DMS114 treated with DMSO at 0.1 percent for 48 hours (cell line): ENCODE data around the gene ZNF580.

ENCODE experiments used
- DNase-seq: peaks from one replicate; lab custom pipeline; 2025; ENCODE audit not compliant: unreplicated experiment; lab: John Stamatoyannopoulos, UW

ZNF580 gene

DNA sequence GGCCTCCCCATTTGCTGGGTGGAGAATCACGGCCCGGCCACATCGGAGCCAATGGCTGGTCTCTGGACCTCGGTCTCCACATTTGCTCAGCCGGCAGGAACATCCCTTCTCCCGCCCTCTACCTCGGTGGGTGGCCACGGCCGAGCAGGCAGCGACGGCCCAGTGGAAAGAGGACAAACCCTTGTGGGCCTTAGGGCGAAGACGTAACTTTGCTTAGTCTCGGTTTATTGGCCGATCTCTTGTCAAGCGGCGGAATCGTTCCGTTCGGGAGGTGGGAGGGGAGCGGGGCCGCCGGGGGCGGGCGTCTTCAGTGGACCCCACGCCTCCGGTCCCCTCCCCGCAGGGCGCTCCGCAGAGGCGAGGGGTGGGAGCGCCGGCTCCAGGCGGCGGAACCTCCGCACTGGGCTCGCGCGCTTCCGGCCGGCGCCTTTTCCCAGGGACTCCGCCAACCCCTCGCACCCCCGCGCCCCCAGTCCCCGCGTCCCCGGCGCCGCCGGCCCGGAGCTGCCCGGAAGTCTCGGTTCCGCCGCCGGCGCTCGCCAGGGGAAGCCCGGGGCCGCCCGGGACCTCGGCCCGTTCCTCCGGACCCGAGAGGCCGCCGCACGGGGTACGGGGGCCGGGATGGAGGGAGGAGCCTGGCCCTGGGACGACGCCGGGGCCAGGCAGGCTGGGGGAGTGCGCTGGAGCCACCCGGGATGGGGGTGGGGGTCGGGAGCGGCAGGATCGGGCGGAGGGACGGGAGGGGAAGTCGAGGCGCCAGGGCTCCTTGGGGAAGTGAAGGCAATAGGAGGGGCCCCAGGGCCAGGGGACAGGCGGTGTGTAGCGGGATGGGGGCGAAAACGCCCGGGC lies at the start of gene ZNF580:
TSS of gene ZNF580 (plus strand) at position 426 of the 849 bp plus-strand sequence. CDS start 1,507 bp downstream, outside the sequence.
- peak; percentile 77 for DNase-seq

DNA sequence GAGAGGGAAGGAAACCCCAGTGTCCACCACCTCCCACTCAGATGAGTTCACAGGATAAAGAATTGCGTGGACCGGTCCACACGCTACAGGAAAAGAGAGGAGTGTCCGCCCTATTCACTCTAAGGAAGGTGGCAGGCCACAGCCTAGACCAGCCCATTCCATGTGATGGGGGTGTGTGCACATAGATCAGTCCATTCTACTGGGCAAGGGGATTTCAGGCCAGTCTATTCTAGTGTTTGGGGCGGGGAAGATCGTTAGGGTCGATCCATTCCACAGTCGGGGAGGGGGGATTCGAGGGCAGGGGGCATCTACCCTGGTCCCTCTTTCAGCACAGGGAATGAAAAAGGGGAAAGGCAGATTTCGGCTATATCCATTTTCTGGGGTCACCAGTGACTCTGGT lies 49.2 kb upstream of the ZNF580 start:
- DNase-seq: no peak

GRCh38 chr19:55592391-55593090 lies 48.3 kb upstream of the ZNF580 start:
- no peak for DNase-seq

DNA sequence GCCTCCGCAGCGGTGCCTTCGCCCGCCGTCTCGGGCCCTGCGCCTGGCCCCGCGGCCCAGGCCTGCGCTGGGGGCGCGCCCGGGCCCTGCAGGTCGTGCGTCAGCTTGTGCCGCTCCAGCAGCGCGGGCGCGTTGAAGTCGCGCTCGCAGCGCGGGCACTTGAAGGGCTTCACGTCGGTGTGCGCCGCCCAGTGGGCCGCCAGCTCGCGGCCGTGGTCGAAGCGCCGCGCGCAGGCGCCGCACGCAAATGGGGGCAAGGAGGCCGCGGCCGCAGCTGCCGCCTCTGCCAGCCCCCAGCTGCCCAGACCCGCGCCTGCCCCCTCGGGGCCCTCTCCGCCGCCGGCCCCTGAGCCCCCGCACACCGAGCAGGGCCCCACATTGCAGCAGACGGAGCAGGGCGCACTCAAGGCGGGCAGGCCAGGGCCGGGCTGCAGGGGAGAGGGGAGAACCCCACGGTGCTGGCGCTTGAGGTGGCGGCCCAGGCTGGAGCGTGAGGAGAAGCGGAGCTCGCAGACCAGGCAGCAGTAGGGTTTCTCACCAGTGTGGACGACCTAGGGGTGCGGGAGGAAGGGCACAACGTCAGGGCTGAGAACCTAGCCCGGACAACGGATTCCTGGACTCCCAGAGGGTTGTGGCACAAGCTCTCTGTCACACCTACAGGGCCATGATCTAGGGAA lies 47.6 kb upstream of the ZNF580 start:
- no peak for DNase-seq

GRCh38 chr19:55594996-55595545 lies 45.7 kb upstream of the ZNF580 start:
- DNase-seq: no peak

DNA sequence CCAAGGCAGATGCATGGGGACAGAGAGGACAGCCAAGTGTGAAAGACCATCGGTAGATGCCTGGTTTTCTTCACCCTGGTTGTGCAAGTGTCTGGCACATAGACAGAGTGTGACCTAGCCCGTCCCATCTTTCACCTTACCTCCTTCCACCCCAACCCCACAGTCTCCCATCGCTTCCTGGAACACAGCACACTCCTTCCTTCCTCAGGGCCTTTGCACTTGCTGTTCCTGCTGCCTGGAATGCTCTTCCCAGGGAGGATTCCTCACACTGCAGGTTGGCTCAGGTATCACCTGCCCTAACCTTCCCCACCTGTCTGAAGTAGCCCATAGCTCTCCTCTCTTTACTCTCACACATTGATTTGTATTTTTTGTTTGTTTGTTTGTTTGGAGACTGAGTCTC lies 44.5 kb upstream of the ZNF580 start:
- DNase-seq: no peak

- DNase-seq: no peak
Measured at GRCh38 chr19:55597501-55597921, 43.3 kb upstream of the ZNF580 start.

DNA sequence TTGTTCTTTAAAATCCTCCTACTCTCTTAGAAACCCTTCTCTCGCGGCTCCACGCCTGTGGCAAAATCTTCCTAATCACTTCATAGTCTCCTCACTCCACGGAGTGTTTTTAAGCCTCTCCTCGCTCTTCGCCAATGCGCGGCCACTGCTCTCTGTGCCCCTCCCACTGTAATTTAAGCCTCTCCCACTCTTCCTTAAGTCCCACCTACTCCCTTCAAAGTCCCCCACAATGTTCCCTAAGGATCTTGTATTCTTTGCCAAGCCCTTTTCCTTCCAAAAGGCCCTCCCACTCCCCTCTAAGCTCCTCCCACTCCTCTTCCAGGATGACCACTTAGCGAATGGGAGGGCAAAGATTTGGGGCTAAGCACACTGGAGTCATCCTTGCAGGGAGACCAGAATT lies 42.8 kb upstream of the ZNF580 start:
- no peak for DNase-seq

DNA sequence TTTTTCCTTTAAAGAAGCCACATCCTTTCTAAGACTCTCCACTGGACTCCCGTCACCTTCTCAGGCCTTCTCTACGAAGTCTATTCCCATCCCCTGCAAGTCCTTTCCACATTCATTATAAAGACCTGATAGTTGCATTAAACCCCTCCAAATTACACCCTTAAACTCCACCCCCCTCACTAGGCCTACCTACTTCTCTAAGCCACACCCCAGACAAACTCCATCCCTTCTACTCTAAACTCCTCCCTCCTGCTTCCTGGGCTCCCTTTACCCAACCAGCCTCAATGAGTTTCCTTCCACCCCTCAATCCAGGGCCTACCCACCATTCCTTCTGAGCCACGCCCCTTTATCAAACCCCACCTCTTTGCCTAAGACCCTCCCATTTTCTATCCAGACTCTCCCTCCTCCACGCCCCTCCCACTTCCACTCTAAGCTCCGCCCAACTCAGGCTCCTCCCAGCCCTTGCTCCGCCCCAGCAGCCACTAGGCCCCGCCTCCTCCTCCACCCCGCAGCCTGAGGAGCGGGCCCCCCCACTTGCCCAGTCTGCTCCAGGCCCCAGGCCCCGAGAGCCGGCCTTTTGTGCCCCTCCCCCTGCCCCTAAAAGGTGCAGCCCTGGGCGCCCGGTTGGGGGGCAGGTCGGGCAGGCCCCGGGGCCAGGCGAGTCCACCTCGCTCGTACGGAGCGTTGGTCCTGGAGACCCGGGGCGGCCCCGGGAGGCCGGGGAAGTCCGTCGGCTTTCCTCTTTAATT lies 41.9 kb upstream of the ZNF580 start:
- peak; percentile 86 for DNase-seq

GRCh38 chr19:55599468-55599841 lies 41.3 kb upstream of the ZNF580 start, which contains the start of gene FIZ1:
FIZ1 (minus strand) TSS chr19:55599517; CDS start chr19:55597865, 1,652 bp downstream.
- DNase-seq: peak; percentile 98

- peak; percentile 92 for DNase-seq
Measured at GRCh38 chr19:55599842-55600661, 40.8 kb upstream of the ZNF580 start, which contains the start of gene ZNF524. ZNF524 (plus strand) TSS chr19:55600288; CDS start chr19:55602113, 1,825 bp downstream.

DNA sequence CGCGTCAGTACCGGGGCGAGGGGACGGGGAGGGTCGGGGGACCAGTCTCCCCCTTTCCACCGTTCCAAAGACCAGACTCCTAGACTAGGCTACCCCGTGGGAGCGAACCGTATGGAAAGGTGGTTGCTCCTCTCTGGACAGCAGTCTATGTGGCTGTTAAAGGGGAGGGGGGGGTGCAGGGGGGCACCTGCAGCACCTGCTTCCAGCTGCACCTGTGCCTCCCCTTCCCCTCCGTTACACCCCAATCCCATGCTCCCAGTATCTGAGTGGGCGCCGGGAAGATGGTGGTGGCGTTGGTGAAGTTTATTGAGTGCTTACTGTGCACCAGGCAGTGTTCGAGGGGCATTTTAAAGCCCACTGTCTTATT lies 40.2 kb upstream of the ZNF580 start:
- DNase-seq: no peak

DNA sequence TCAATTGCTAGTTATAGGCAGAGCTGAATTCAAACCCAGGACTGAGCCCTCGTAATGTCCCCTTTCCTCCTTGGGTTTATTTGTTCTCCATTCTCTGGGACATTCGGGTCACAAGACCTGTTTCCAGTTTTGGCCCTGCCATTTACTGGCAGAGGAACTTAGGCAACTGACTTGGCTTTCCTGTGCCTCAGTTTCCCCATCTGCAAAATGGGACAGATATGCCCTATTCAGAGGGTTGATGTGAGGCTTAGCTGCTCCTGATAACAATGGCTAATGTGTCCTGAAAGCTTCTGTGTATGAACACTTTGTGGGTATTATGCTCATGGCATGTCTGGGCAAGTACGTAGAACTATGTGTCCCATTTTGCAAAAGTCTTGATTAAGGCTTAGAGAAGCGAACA lies 39.7 kb upstream of the ZNF580 start:
- DNase-seq: no peak

- no peak for DNase-seq
Measured at GRCh38 chr19:55602104-55603001, 38.4 kb upstream of the ZNF580 start.

GRCh38 chr19:55603115-55603514 lies 37.7 kb upstream of the ZNF580 start:
- DNase-seq: no peak

DNA sequence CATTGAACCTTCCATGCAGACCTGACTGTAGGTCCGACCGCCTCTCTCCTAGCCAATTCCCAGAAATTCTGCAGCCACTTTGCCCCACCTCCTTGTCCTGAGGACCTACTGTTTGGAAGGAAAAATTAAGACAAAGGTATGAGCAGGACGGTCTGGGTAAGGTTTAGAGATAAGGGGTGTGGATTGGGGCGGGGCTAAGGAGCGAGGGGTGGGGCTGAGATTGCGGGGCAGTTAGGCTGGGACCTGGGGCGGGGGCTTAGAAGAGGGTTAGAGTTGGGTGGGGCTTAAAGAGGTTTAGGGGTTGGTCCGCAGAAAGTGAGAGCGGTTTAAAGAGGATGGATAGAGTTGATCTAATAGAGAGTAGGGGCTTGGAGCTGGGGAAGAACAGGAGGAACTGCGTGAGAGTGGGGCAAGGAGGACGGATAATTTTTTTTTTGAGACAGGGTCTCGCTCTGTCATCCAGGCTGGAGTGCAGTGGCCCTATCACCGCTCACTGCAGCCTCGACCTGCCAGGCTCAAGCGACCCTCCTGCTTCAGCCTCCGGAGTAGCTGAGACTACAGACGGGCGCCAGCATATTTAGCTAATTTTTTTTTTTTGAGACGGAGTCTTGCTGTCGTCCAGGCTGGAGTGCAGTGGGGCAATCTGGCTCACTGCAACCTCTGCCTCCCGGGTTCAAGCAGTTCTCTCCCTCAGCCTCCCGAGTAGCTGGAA lies 37.1 kb upstream of the ZNF580 start:
- no peak for DNase-seq

GRCh38 chr19:55605207-55605636 lies 35.6 kb upstream of the ZNF580 start:
- DNase-seq: peak; percentile 95
